SK-N-SH (cell line): Measurements from ENCODE around the gene FOXP1.

Source experiments
- EZH2phosphoT487 ChIP-seq: fragments of 200-600 bp; sonication (generic); IDR thresholded peaks from 2 replicates; pipeline ENCODE4 v1.6.1; 2017; ENCODE audit warnings: low read depth, mixed run types, mild to moderate bottlenecking, antibody characterized with exemption, moderate library complexity, borderline replicate concordance
- GABPA ChIP-seq: IDR thresholded peaks from 2 replicates; pipeline ENCODE4 v1.4.0; 2012; ENCODE audit warnings: low read depth, mild to moderate bottlenecking
- GATA2 ChIP-seq: sonication (generic); formaldehyde crosslinking; IDR thresholded peaks from 2 replicates; pipeline ENCODE4 v1.5.0; 2020; ENCODE audit warnings: mild to moderate bottlenecking, missing genetic modification reagents
- JUND ChIP-seq: IDR thresholded peaks from 2 replicates; pipeline ENCODE4 v1.4.0; 2012
- POLR2AphosphoS5 ChIP-seq: IDR thresholded peaks from 2 replicates; pipeline ENCODE4 v1.6.1; 2012; ENCODE audit warnings: low read depth, low read length
- RAD21 ChIP-seq: IDR thresholded peaks from 2 replicates; pipeline ENCODE4 v1.6.1; 2012; ENCODE audit warnings: mild to moderate bottlenecking, low read length
- RFX5 ChIP-seq: IDR thresholded peaks from 2 replicates; pipeline ENCODE4 v1.6.1; 2012; ENCODE audit warnings: mild to moderate bottlenecking, improper control_type of control experiment, low read length
- TF ChIP-seq, protein P1 (sequence below): fragments of 200-600 bp; sonication (generic); IDR thresholded peaks from 2 replicates; pipeline ENCODE4 v1.6.1; 2017; ENCODE audit warnings: antibody characterized with exemption, mild to moderate bottlenecking, moderate library complexity
- TF ChIP-seq, protein P2 (sequence below): IDR thresholded peaks from 2 replicates; pipeline ENCODE4 v1.4.0; 2012; ENCODE audit warnings: low read depth
- TF ChIP-seq, protein P3 (sequence below): IDR thresholded peaks from 2 replicates; pipeline ENCODE4 v1.4.0; 2012; ENCODE audit warnings: low read depth, borderline replicate concordance

DNA sequence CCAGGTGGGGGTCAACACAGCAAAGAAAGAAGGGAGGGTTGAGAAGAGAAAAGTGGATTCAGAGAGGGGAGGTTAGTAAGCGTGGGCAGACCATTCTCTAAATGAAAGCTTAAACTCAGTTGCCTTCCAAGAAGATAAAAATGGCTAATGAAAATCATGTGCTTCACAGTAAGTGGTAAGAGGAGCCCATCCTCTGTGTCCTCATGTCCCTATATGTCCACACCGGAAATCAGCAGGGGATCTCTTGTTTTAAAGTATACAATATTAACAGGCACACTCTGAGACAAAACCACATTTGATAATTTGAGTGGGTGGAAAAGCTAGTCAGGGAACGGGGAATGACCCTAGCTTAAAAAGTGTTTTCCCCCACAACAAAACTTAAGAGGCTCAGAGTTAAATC is 4.4 kb upstream of the FOXP1 start:
- TF ChIP-seq GATA2, result no peak
- TF ChIP-seq, protein P1, sequence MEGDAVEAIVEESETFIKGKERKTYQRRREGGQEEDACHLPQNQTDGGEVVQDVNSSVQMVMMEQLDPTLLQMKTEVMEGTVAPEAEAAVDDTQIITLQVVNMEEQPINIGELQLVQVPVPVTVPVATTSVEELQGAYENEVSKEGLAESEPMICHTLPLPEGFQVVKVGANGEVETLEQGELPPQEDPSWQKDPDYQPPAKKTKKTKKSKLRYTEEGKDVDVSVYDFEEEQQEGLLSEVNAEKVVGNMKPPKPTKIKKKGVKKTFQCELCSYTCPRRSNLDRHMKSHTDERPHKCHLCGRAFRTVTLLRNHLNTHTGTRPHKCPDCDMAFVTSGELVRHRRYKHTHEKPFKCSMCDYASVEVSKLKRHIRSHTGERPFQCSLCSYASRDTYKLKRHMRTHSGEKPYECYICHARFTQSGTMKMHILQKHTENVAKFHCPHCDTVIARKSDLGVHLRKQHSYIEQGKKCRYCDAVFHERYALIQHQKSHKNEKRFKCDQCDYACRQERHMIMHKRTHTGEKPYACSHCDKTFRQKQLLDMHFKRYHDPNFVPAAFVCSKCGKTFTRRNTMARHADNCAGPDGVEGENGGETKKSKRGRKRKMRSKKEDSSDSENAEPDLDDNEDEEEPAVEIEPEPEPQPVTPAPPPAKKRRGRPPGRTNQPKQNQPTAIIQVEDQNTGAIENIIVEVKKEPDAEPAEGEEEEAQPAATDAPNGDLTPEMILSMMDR, result no peak
- TF ChIP-seq JUND, result no peak
- TF ChIP-seq, protein P2, sequence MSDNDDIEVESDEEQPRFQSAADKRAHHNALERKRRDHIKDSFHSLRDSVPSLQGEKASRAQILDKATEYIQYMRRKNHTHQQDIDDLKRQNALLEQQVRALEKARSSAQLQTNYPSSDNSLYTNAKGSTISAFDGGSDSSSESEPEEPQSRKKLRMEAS, result no peak
- TF ChIP-seq GABPA, result no peak
- TF ChIP-seq RFX5, result no peak
- no peak for TF ChIP-seq RAD21
- TF ChIP-seq EZH2phosphoT487, result no peak
- TF ChIP-seq POLR2AphosphoS5, result no peak
- TF ChIP-seq, protein P3, sequence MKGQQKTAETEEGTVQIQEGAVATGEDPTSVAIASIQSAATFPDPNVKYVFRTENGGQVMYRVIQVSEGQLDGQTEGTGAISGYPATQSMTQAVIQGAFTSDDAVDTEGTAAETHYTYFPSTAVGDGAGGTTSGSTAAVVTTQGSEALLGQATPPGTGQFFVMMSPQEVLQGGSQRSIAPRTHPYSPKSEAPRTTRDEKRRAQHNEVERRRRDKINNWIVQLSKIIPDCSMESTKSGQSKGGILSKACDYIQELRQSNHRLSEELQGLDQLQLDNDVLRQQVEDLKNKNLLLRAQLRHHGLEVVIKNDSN, result no peak
